Stimulated activated CD4-positive, alpha-beta T cell treated with anti-CD3 and anti-CD28 coated beads, Interleukin-15, amount 100 ng/mL, for 1 hour (primary cell): ENCODE measurements around the gene FUBP3.
"Not testable (repeated sequence)": the region's sequence is repeated elsewhere in the genome, so short reads cannot be mapped to it uniquely, and the experiment has no call there.

Experiments used
- DNase-seq, 2 donors: peaks; one replicate each; pipeline ENCODE4 v3.0.0-alpha.2; 2020; ENCODE audit warnings: low read depth in 1 of 2, low spot score in 1 of 2

Gene FUBP3

DNA sequence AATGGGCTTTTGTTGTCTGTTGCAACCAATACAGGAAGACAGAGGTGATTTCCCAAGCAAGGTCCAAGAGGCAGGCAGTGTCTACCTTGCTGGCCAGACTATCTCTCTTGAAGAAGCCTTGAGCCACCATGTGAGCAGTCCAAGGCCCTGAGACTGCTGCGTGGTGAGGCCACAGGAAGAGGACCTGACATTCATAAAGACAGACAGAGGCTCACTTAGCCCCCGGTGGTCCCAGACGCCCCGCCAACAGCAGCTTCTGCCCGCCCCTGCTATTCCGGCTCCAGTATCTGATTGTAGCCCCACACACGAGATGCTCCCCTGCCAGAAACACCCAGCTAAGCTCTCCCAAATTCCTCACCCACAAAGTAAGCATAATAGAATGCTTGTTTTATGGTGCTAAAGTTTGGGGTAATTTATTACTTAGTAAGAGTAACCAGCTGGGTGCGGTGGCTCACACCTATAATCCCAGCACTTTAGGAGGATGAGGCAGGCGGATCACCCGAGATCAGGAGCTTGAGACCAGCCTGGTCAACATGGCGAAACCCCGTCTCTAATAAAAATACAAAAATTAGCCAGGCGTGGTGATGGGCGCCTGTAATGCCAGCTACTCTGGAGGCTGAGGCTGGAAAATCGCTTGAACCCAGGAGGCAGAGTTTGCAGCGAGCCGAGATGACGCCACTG lies 22.8 kb upstream of the FUBP3 start:
- no peak for DNase-seq

DNA sequence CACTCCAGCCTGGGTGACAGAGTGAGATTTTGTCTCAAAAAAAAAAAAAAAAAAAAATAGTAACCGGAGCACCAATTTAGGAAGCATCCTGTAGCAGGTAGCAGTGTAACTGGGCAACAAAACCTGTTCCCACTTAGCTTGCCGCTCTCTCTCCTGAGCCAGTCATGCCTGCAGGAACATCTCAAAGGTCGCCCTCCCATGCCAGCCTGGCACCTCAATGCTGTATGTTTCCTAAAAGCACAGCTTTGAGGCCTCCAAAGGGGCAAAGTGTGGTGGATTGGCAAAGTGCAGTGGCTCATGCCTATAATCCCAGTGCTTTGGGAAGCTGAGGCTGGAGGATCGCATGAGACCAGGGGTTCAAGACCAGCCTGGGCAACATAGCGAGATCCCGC lies 22.3 kb upstream of the FUBP3 start:
- no peak for DNase-seq

DNA sequence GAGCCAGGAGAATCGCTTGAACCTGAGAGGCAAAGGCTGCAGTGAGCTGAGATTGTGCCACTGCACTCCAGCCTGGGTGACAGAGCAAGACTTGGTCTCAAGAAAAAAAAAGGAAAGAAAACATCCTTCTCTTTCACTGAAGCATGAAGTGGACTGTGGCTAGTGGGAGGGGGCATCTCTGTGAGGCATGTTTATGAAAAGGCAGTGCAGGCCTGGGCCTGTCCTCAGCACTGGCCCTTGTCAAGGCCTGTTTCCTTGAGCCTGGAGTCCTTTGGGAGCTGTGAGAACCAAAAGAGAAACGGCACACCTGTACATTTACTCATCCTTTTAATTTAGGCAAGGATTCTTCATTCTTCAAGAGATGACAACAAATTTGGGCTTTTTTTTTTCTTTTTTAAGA lies 18.3 kb upstream of the FUBP3 start:
- no peak for DNase-seq

DNA sequence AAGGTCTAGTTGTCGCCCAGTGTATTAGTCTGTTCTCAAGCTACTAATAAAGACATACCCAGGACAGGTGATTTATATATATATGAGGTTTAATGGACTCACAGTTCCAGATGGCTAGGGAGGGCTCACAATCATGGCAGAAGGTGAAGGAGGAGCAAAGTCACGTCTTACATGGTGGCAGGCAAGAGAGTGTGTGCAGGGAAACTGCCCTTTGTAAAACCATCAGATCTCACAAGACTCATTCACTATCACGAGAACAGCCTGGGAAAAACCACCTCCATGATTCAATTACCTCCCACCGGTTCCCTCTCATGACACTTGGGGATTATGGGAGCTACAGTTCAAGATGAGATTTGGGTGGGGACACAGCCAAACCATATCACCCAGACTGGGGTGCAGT lies 16.9 kb upstream of the FUBP3 start:
- not testable (repeated sequence) for DNase-seq

DNA sequence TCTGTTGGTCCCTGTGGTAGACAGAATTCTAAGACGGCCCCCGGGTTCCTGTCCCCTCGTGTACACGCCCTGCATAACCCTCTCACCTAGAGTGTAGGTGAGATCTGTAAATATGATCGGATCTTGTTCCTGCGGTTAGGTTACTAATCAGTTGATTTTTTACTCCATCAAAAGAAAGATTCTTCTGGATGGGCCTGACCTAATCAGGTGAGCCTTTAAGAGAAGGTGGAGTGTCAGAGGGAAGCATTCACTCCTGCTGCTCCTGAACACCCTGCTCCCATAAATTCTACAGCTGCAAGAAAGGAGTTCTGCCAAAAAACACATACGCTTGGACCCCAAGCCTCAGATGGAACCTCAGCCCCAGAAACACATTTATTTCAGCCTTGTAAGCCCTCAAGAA lies 15.6 kb upstream of the FUBP3 start:
- no peak for DNase-seq

DNA sequence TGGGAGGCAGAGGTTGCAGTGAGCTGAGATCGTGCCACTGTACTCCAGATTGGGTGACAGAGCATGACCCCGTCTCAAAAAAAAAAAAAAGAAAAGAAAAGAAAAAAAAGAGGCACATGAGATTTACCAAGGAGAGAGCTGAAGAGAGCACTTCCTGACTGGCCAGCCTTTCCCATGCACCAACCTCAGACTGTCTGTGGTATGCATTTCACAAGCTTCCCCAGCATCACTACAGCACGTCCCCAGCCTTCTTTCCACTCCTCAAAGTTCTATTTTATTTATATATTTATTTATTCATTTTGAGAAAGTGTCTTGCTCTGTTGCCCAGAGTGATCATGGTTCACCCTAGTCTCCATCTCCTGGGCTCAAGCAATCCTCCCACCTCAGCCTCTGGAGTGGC lies 13.6 kb upstream of the FUBP3 start:
- no peak for DNase-seq

DNA sequence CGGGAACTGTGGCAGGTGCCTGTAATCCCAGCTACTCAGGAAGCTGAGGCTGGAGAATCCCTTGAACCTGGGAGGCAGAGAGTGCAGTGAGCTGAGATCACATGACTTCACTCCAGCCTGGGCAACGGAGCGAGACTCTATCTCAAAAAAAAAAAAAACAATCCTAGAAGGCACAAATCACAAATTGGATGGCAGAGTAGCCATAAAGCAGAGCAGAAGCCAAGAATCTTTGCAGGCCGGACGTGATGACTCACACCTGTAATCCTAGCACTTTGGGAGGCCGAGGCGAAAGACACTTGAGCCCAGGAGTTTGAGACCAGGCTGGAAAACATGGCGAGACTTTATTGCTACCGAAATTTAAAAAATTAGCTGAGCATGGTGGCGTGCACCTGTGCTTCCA lies 9.2 kb upstream of the FUBP3 start:
- no peak for DNase-seq

DNA sequence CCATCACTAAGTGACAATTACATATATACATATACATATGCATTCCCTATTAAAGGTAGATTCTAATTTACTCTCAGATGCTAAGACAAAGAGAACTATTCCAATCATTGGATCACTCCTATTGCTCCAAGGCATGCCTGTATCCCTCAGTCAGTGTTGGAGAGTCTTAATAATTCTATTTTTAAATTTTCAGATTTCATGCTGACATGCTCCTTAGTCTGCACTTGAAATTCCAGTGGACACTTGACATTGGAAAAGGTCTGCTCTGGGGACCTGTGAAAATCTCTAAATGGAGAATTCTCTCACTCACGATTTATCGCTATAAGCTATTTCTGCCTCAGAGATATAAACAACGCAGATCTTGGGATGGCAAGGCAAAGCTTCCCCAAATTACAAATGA lies 3.9 kb upstream of the FUBP3 start:
- DNase-seq, result no peak

DNA sequence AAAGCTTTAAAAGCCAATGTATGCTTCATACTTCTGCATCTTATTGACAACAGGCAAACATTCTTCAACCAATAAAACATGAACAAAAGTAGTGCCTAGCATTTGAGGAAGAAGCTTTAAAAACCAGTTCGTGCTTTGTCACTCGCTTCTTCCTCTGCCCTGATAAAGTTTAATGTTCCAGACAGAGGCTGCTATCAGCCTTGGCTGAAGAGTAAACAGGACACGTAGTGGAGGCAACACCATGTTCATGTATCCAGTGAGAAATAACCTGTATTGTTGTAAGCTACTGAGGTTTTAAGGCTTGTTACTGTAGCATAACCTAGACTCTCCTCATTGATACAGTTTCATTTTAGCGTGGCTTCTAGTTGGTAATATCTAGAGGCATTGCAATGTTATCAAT lies 3.2 kb upstream of the FUBP3 start:
- DNase-seq, result no peak

DNA sequence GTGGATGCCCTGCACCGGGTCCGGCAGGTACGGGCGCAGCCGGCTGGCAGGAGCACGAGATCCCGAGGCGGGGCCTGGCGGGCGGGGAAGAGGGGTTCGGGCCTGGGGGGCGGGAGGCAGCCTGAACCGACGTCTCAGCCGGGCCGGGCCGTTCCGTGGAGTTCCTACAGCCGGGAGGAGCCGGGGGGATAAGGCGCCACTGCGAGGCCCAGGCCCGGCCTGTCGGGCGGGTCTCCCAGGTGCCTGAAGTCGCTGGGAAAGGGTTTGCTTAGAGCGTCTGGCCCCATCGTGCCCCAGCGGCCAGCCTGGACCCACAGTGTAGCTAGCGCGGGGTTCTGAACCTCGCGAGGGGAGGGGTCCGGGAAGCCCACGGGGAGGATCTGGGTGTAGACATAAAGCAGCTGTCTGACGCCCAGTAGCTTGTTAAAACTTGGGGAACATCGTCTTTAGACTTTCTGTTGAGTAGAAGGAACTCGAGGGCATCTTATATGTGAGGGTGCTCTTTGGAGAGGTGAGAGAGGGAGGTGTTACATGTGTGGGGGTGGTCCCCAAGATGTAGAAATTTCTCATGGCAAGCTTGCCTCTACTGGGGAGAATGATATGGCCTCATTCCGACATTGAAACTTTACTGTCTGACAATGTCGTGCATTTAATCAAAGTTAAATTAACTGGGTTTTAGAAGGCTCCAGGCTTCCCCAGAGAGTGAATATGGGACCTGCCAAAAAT lies 524 bp downstream of the FUBP3 start:
- no peak for DNase-seq

DNA sequence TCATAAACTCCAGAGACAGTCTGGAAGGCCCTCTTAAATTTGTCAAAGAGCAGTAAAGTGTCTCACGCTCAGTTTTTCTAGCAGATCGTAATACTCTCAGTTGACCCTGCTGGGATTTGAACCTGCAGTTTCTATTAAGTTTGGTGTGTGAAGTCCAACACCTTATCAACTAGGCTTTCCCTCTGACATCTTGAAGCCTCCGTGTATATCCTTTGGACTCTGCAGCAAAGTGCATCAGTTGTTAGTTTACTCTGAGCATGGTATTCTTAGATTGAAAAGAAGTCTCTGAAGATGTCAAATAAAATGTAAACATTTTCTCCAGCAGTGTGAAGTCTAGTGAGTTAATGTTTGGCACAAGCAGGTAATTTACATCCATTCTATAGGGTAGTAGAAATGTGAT lies 2.4 kb downstream of the FUBP3 start:
- no peak for DNase-seq

DNA sequence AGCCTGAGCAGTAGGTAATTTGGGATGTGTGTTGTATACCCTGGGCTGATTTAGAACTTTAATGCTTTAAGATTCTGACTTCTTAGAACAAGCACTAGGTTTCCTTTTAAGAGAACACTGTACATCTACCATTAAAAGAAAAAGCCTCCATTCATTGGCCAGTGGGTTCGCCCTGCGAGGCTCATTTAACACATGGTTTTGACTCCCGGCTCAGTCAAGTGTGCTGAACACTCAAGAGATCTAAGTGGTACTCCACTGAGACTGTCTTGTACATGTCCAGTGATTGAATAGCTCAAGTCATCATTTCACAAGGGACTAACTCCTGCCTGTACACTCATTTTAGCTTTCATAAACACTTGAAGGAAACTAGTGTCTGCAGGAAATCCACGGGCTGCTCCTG lies 3.9 kb downstream of the FUBP3 start:
- no peak for DNase-seq

DNA sequence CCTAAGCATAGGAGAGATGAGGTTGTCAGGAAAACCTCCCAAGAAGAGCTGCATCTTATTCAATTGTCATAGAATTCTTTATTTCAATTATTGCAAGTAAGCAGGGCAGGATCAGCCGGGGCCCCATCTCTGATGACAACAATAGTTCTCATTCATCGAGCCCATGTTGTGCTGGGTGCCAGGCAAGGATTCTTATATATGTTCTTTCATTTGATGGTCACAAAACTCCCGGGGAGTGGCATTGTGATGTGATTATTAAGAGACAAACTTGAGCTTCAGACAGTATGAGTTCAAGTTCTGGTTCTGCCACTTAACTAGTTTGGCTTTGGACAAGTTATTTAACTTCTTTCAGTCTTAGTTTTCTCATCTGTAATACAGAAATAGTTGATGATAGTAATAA lies 8.5 kb downstream of the FUBP3 start:
- DNase-seq, result no peak

DNA sequence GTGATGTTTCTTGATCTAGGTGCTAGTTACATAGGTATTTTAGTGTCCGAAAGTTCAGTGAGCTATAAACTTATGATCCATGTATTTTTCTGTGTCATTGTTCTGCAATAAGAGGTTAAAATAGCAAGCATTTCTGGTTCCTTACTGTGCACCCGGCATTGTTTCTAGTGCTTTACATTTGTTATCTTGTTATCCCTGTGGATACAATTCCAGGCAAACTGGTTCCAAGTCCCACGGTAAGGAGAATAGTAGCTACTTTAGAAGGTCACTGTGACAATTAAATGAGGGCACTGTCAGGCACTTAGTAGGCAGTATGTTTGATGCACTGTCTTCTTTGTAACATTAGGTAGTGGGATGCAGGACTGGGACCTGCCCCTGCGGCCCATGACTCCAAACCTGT lies 9.0 kb downstream of the FUBP3 start:
- no peak for DNase-seq

DNA sequence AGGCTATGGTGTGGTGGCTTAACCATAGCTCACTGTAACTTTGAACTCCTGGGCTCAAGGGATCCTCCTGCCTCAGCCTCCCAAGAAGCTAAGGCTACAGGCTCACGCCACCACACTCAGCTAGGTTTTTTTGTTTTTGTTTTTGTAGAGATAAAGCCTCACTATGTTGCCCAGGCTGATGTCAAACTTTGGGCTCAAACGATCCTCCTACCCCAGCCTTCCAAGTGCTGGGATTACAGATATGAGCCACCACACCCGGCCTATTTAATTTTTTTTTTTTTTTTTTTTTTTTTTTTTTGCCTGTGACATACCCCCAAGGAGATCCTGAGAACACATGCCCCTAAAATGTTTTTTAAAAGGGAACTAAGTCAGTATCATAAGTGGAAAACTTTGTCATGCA lies 10.4 kb downstream of the FUBP3 start:
- DNase-seq, result no peak

DNA sequence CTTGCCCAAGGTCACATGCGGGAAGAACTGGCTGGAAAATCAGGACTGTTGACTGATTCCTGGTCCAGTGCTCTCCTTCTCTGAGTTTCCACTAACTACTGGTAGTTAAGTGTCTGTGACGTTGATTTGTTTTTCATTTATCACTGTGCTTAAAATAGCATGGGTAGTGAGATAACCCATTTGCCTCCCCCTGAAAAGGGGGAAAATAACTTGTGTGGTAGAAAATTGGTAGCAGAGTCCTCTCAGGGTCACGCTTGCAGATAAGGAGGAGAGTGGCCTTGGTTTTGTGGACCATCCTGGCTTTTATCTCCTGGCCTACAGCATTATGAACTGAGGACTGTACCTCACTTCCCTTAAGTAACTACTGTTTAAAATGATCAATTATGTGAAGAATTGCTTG lies 10.9 kb downstream of the FUBP3 start:
- DNase-seq, result no peak

DNA sequence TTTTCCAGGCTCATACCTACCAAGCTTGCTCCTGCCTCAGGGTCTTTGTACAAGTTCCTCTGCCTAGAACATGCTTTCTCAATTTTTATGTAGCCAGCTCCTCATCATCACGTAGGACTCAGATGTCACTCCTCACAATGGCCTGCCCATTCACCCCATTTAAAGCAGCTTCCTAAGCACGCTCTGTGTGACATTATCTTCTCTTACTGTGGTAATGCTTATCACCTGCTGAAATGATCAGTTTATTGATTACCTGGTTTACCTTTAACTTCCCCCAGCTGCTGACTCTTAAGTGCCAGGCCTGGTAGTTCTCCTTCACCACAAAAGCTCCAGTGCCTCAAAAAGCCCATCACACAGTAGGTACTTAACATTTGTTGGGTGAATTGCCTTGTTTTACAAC lies 13.6 kb downstream of the FUBP3 start:
- DNase-seq, result no peak

DNA sequence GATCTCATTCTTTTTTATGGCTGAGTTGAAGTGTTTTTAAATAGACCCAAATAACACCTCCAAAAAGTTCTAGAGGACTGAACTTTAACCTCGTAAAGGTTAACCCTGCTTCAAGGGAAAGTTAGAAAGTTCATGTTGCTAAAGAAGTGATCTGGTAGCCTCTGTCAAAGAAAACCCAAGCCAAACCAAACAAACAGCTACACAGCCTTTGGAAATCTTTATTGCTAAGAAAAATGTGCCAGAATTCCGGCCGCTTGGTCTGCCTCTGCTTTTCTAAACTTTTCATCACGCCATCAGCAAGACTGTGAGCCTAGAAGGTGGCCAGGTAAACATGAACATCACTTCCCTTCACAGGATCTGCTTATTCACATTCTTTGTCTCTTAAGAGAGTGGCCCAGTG lies 17.9 kb downstream of the FUBP3 start:
- DNase-seq, result no peak

DNA sequence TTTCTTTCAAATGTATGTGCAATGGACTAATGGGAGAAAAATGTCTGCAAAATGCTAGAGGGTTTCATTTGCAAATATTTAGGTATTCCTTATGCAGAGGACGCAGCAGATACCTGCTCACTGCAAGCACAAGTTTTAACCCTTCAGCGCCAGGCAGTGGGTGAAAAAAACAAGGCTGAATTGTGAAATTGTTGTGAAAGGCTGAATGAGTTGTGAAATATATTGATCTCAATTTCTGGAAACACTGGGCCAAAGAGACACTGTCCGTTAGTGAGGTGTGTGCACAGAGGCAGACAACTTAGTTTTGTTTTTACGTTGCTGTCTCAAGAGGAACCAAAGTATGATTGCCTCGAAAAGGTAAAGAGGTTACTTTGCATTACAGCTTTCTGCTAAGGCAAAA lies 18.8 kb downstream of the FUBP3 start:
- no peak for DNase-seq

DNA sequence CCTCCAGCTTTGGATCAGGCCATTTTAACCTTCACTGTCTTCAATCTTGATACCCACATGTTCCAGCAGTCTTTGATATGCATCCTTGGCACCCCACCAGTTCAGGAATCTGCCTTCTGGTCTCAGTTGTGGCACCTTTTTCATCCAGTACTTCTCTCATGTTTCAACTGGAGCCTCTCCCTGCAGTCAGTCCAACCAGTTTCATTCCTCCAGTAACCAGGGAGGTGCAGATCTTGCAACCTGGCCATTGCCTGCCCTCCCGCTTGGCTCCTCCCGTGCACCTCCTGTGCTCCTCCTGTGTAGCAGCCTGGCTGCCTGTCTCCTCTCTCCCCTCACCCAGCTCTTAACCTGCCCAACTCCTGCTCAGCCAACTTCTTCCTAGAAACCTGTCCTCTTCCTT lies 20.2 kb downstream of the FUBP3 start:
- no peak for DNase-seq

DNA sequence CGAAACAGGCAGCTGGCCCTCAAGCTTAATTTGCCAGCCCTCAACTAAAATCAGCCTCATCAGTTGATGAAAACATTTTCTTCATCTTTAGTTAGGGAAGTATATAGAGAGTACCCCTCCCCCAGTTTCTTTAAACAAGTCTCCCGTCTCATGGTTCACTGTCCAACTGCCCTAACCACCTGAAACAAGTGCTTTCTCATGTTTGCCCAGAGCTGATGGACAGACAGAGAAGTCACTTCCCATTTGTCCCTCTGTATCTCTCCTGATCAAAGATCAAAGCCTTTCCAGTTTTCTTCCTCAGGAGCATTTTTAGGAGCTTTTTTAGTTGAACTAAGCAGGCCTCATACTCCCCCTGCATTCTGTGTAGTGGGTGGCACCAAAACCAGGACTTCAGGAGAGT lies 21.7 kb downstream of the FUBP3 start:
- DNase-seq, result no peak

DNA sequence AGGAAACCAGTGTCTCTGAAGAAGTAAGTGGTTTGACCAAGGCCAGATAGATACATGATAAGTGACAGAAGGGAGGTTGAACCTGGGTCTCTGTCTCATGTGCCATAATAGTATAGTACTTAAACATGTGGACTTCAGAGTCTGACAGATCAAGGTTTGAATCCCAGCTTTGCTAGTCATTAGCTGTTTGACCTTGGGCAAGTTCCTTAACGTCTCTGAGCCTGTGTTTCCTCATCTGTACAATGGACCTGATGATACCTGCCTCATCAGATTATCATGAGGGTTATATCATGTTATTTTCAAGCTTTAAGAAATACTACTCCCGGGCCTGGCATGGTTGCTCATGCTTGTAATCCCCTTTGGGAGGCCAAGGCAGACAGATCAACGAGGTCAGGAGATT lies 24.9 kb downstream of the FUBP3 start:
- DNase-seq, result no peak

DNA sequence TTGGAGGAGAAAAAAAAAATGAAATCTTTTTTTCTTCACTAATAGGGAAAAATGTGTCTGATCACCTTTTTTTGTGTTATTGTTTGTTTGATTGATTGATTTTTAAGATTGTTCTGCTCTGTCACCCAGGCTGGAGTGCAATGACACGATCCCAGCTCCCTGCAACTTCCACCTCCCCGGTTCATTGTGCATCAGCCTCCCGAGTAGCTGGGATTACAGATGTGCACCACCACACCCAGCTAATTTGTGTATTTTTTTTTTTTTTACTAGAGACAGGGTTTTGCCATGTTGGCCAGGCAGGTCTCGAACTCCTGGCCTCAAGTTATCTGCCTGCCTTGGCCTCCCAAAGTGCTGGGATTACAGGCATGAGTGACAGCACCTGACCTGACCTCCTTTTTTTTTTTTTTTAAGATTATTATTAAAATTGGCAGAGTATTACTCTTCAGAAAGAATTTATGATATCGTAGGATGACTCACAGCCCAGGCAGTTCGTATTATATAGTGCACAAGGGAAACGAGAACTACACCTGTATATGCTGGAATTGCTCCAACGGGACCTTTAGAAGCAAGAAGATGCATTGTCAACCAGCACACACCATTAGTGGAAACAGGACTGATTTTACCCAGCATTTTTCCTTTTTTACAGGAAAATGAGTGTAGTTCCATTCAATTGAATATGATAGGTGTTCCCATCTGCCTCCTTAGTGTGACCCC lies 27.7 kb downstream of the FUBP3 start:
- no peak for DNase-seq
